Neural cell (in vitro differentiated cells): ENCODE results near the gene CLEC16A. TPM values are rescaled to one million over a fixed set of nuclear protein-coding genes. Genes with fewer than 3 reads are reported as not detected.

ENCODE experiments used
- H2AFZ ChIP-seq: fragments of 200-600, 300-800 bp; sonication (generic), shearing (Covaris generic); 2 replicates; pipeline ENCODE4 v1.6.0; 2014; ENCODE audit warnings: low read depth, mild to moderate bottlenecking, antibody characterized with exemption, low read length, moderate library complexity
- H3F3A ChIP-seq: fragments of 200-600 bp; shearing (Covaris generic); 2 replicates; pipeline ENCODE4 v1.6.1; 2016; ENCODE audit warnings: mild to moderate bottlenecking, moderate library complexity, mixed read lengths, antibody characterized with exemption, low read length; ENCODE audit not compliant: insufficient read depth, poor library complexity, severe bottlenecking
- H3K27ac ChIP-seq: fragments of 200-600, 300-800 bp; sonication (generic), shearing (Covaris generic); 2 replicates; pipeline ENCODE4 v1.5.1; 2014; ENCODE audit warnings: mild to moderate bottlenecking, low read length, moderate library complexity
- H3K27me3 ChIP-seq: fragments of 300-800, 200-600 bp; sonication (generic), shearing (Covaris generic); 2 replicates; pipeline ENCODE4 v1.6.0; 2014; ENCODE audit warnings: mild to moderate bottlenecking, low read depth, low read length, moderate library complexity; ENCODE audit not compliant: insufficient read depth
- H3K36me3 ChIP-seq: fragments of 300-800, 200-600 bp; sonication (generic), shearing (Covaris generic); 2 replicates; pipeline ENCODE4 v1.5.1; 2014; ENCODE audit warnings: mild to moderate bottlenecking, antibody characterized with exemption, low read length, moderate library complexity; ENCODE audit not compliant: insufficient read depth
- H3K4me2 ChIP-seq: fragments of 300-800, 200-600 bp; sonication (generic), shearing (Covaris generic); 2 replicates; pipeline ENCODE4 v1.6.0; 2014; ENCODE audit warnings: mild to moderate bottlenecking, low read length
- H3K4me3 ChIP-seq: fragments of 300-800, 200-600 bp; sonication (generic), shearing (Covaris generic); 2 replicates; pipeline ENCODE4 v1.5.1; 2014; ENCODE audit warnings: mild to moderate bottlenecking, low read length, moderate library complexity
- H3K79me2 ChIP-seq: fragments of 200-600 bp; shearing (Covaris generic); replicated peaks from 2 replicates; pipeline ENCODE4 v1.6.0; 2014; ENCODE audit warnings: mild to moderate bottlenecking, low read length, moderate library complexity; ENCODE audit not compliant: insufficient read depth
- H3K9ac ChIP-seq: fragments of 300-800, 200-600 bp; sonication (generic), shearing (Covaris generic); 2 replicates; pipeline ENCODE4 v1.6.1; 2016; ENCODE audit warnings: mild to moderate bottlenecking, low read length, mixed read lengths
- H3K9me2 ChIP-seq: fragments of 200-600 bp; shearing (Covaris generic); 2 replicates; pipeline ENCODE4 v1.6.1; 2016; ENCODE audit warnings: mild to moderate bottlenecking, low read length, mixed read lengths; ENCODE audit not compliant: insufficient read depth
- H3K9me3 ChIP-seq: fragments of 200-600, 300-800 bp; sonication (generic), shearing (Covaris generic); 2 replicates; pipeline ENCODE4 v1.6.1; 2016; ENCODE audit warnings: mild to moderate bottlenecking, mixed run types, low read length, moderate library complexity, mixed read lengths
- H4K20me1 ChIP-seq: fragments of 200-600 bp; shearing (Covaris generic); 2 replicates; pipeline ENCODE4 v1.6.1; 2016; ENCODE audit warnings: mild to moderate bottlenecking, mixed run types; ENCODE audit not compliant: insufficient read depth
- CTCF ChIP-seq: fragments of 450-650 bp; IDR thresholded peaks from 2 replicates; pipeline ENCODE4 v1.5.1; 2014; ENCODE audit warnings: antibody characterized with exemption, mild to moderate bottlenecking, moderate library complexity; ENCODE audit not compliant: poor library complexity, severe bottlenecking
- EP300 ChIP-seq: fragments of 450-650 bp; conservative IDR thresholded peaks from 2 replicates; pipeline ENCODE4 v1.6.1; 2014; ENCODE audit warnings: antibody characterized with exemption, mild to moderate bottlenecking, moderate library complexity; ENCODE audit not compliant: poor library complexity, severe bottlenecking
- EZH2 ChIP-seq: fragments of 200-600, 300-800 bp; shearing (Covaris generic), sonication (generic); IDR thresholded peaks from 2 replicates; pipeline ENCODE4 v1.6.1; 2014; ENCODE audit warnings: antibody characterized with exemption, low read length, borderline replicate concordance, mild to moderate bottlenecking; ENCODE audit not compliant: insufficient read depth, poor library complexity, severe bottlenecking
- MXI1 ChIP-seq: fragments of 450-650 bp; conservative IDR thresholded peaks from 2 replicates; pipeline ENCODE4 v1.6.1; 2014; ENCODE audit warnings: antibody characterized with exemption, mild to moderate bottlenecking; ENCODE audit not compliant: poor library complexity, severe bottlenecking
- POLR2AphosphoS5 ChIP-seq: IDR thresholded peaks from 2 replicates; pipeline ENCODE4 v1.6.1; 2012
- RAD21 ChIP-seq: fragments of 450-650 bp; conservative IDR thresholded peaks from 2 replicates; pipeline ENCODE4 v1.6.1; 2014; ENCODE audit warnings: antibody characterized with exemption, mild to moderate bottlenecking, moderate library complexity
- REST ChIP-seq: IDR thresholded peaks from 2 replicates; pipeline ENCODE4 v1.6.1; 2012; ENCODE audit warnings: borderline replicate concordance
- SMC3 ChIP-seq: fragments of 450-650 bp; conservative IDR thresholded peaks from 2 replicates; pipeline ENCODE4 v1.6.1; 2014; ENCODE audit warnings: antibody characterized with exemption, mild to moderate bottlenecking, moderate library complexity; ENCODE audit not compliant: poor library complexity
- TAF1 ChIP-seq: IDR thresholded peaks from 2 replicates; pipeline ENCODE4 v1.6.1; 2012; ENCODE audit warnings: low read depth
- polyA plus RNA-seq: library from polyadenylated mRNA; depleted of rRNA; stranded (reverse); fragments of >200 nt; gene quantifications from 2 replicates; pipeline ENCODE4 v1.2.3, GENCODE V29; 2014

The CLEC16A gene
- polyA plus RNA-seq, 1 donor from 2014 or later: 11.1 TPM

GRCh38 chr16:11094857-11095565, 150.6 kb downstream of the CLEC16A start:
- no peaks in the 10 kb centered on the region for H3K79me2 ChIP-seq
- H2AFZ ChIP-seq: no peak overlapping the region
- H3K9ac ChIP-seq: no peak overlapping the region
- H3K36me3 ChIP-seq: no peaks in the 10 kb centered on the region
- no peaks in the 10 kb centered on the region for H3K9me3 ChIP-seq
- H3K9me2 ChIP-seq: no peaks in the 10 kb centered on the region
- no peaks in the 10 kb centered on the region for H4K20me1 ChIP-seq
- TF ChIP-seq REST (no peak), MXI1 (no peak), CTCF (no peak), POLR2AphosphoS5 (no peak), TAF1 (no peak), EZH2 (no peak), RAD21 (no peak), EP300 (no peak), SMC3 (no peak)
- H3K27me3 ChIP-seq: no peaks in the 10 kb centered on the region
- no peak overlapping the region for H3K4me2 ChIP-seq
- H3K27ac ChIP-seq: no peak overlapping the region
- no peaks in the 10 kb centered on the region for H3F3A ChIP-seq
- no peak overlapping the region for H3K4me3 ChIP-seq

GRCh38 chr16:11095935-11096334, 151.6 kb downstream of the CLEC16A start:
- Histone ChIP-seq H3F3A (no peaks in the 10 kb centered on the region), H3K4me3 (no peak overlapping the region), H3K9me3 (no peaks in the 10 kb centered on the region), H4K20me1 (no peaks in the 10 kb centered on the region), H3K9me2 (no peaks in the 10 kb centered on the region), H3K27me3 (no peaks in the 10 kb centered on the region), H3K79me2 (no peaks in the 10 kb centered on the region), H2AFZ (no peak overlapping the region), H3K36me3 (no peaks in the 10 kb centered on the region), H3K9ac (no peak overlapping the region), H3K27ac (no peak overlapping the region), H3K4me2 (no peak overlapping the region)
- TF ChIP-seq POLR2AphosphoS5 (no peak), MXI1 (no peak), EP300 (no peak), SMC3 (no peak), EZH2 (no peak), CTCF (no peak), TAF1 (no peak), REST (no peak), RAD21 (no peak)
